Astrocyte (in vitro differentiated cells and primary cell): ENCODE data around the gene EDC3.

Experiments
- CTCF ChIP-seq: IDR thresholded peaks from 2 replicates; pipeline ENCODE4 v1.5.1; 2011; ENCODE audit warnings: low read depth, mild to moderate bottlenecking, inconsistent platforms, low read length, moderate library complexity; ENCODE audit not compliant: insufficient read depth
- EZH2 ChIP-seq: IDR thresholded peaks from 2 replicates; pipeline ENCODE4 v1.6.1; 2012; ENCODE audit warnings: mild to moderate bottlenecking, low read length, inconsistent platforms; ENCODE audit not compliant: insufficient read depth

- no peak for TF ChIP-seq CTCF
- peak; percentile 85 for TF ChIP-seq EZH2
Observed at GRCh38 chr15:74725845-74726773, 30.3 kb upstream of the EDC3 start.
